H9 (cell line): ENCODE measurements around the gene NAPB. TPM values are rescaled to one million over a fixed set of nuclear protein-coding genes. Genes with fewer than 3 reads are reported as not detected.
A peak's percentile ranks its signal among the peaks of the same experiment; 100 is the strongest.

Experiments used
- DNase-seq: peaks from one replicate; pipeline ENCODE4 v3.0.0-alpha.2; 2017
- H2AFZ ChIP-seq: one replicate; pipeline ENCODE4 v1.6.1; 2013; ENCODE audit warnings: mild to moderate bottlenecking, low read length, control low read depth, moderate library complexity
- H2AK5ac ChIP-seq: 2 replicates; pipeline ENCODE4 v1.6.1; 2013; ENCODE audit warnings: low read length, control low read depth, mixed read lengths; ENCODE audit not compliant: insufficient read length
- H2BK120ac ChIP-seq: one replicate; pipeline ENCODE4 v1.6.1; 2013; ENCODE audit warnings: low read depth, mild to moderate bottlenecking, low read length, control low read depth, inconsistent platforms; ENCODE audit not compliant: poor library complexity, severe bottlenecking
- H2BK12ac ChIP-seq: 2 replicates; pipeline ENCODE4 v1.6.1; 2013; ENCODE audit warnings: low read length, control low read depth, mixed read lengths, low read depth; ENCODE audit not compliant: insufficient read length
- H2BK15ac ChIP-seq: 2 replicates; pipeline ENCODE4 v1.6.1; 2013; ENCODE audit warnings: low read depth, low read length, control low read depth
- H2BK20ac ChIP-seq: one replicate; pipeline ENCODE4 v1.6.1; 2013; ENCODE audit warnings: low read depth, mild to moderate bottlenecking, low read length, control low read depth, inconsistent platforms; ENCODE audit not compliant: poor library complexity, severe bottlenecking
- H2BK5ac ChIP-seq: 2 replicates; pipeline ENCODE4 v1.6.1; 2013; ENCODE audit warnings: low read length, control low read depth, mixed read lengths; ENCODE audit not compliant: insufficient read length
- H3K14ac ChIP-seq: 2 replicates; pipeline ENCODE4 v1.6.1; 2013; ENCODE audit warnings: low read length, control low read depth; ENCODE audit not compliant: insufficient read depth
- H3K18ac ChIP-seq: 2 replicates; pipeline ENCODE4 v1.6.1; 2013; ENCODE audit warnings: low read depth, mild to moderate bottlenecking, mixed read lengths, low read length, control low read depth; ENCODE audit not compliant: insufficient read length
- H3K23ac ChIP-seq: 2 replicates; pipeline ENCODE4 v1.6.1; 2013; ENCODE audit warnings: low read length, control low read depth, mixed read lengths, low read depth; ENCODE audit not compliant: insufficient read length
- H3K23me2 ChIP-seq: 2 replicates; pipeline ENCODE4 v1.6.1; 2013; ENCODE audit warnings: low read depth, mild to moderate bottlenecking, mixed read lengths, low read length, control low read depth; ENCODE audit not compliant: insufficient read length, poor library complexity, severe bottlenecking
- H3K27ac ChIP-seq: 2 replicates; pipeline ENCODE4 v1.5.1; 2013; ENCODE audit warnings: low read length, control low read depth, mixed read lengths, low read depth; ENCODE audit not compliant: insufficient read length
- H3K27me3 ChIP-seq: 2 replicates; pipeline ENCODE4 v1.6.1; 2013; ENCODE audit warnings: low read length, control low read depth, inconsistent platforms; ENCODE audit not compliant: insufficient read depth
- H3K4ac ChIP-seq: 2 replicates; pipeline ENCODE4 v1.6.1; 2013; ENCODE audit warnings: low read depth, mild to moderate bottlenecking, control low read depth, inconsistent platforms, low read length, moderate library complexity
- H3K4me1 ChIP-seq: 2 replicates; pipeline ENCODE4 v1.6.1; 2013; ENCODE audit warnings: low read length, control low read depth, inconsistent platforms; ENCODE audit not compliant: insufficient read depth
- H3K4me2 ChIP-seq: 2 replicates; pipeline ENCODE4 v1.6.1; 2013; ENCODE audit warnings: low read length, control low read depth, mixed read lengths; ENCODE audit not compliant: insufficient read length, insufficient read depth
- H3K56ac ChIP-seq: 2 replicates; pipeline ENCODE4 v1.6.1; 2013; ENCODE audit warnings: low read depth, mild to moderate bottlenecking, mixed read lengths, low read length, control low read depth; ENCODE audit not compliant: insufficient read length
- H3K79me1 ChIP-seq: 2 replicates; pipeline ENCODE4 v1.6.1; 2013; ENCODE audit warnings: low read depth, mild to moderate bottlenecking, moderate library complexity, low read length, control low read depth, inconsistent platforms; ENCODE audit not compliant: insufficient read depth, poor library complexity, severe bottlenecking
- H3K79me2 ChIP-seq: 2 replicates; pipeline ENCODE4 v1.6.1; 2013; ENCODE audit warnings: low read length, control low read depth, inconsistent platforms; ENCODE audit not compliant: insufficient read depth
- H3K9ac ChIP-seq: 2 replicates; pipeline ENCODE4 v1.6.1; 2013; ENCODE audit warnings: low read length, control low read depth, mixed read lengths; ENCODE audit not compliant: insufficient read length; ENCODE audit errors: extremely low read depth
- H3K9me3 ChIP-seq: one replicate; pipeline ENCODE4 v1.6.1; 2013; ENCODE audit warnings: low read depth, low read length, inconsistent platforms; ENCODE audit not compliant: control insufficient read depth
- H3T11ph ChIP-seq: one replicate; pipeline ENCODE4 v1.6.1; 2013; ENCODE audit warnings: mild to moderate bottlenecking, low read length, control low read depth, inconsistent platforms
- H4K20me1 ChIP-seq: one replicate; pipeline ENCODE4 v1.6.1; 2013; ENCODE audit not compliant: control insufficient read depth, insufficient read length, insufficient read depth
- H4K5ac ChIP-seq: 2 replicates; pipeline ENCODE4 v1.6.1; 2013; ENCODE audit warnings: low read depth, mild to moderate bottlenecking, mixed read lengths, low read length, control low read depth; ENCODE audit not compliant: insufficient read length
- H4K8ac ChIP-seq: replicated peaks from 2 replicates; pipeline ENCODE4 v1.6.1; 2013; ENCODE audit warnings: low read length, control low read depth, mixed read lengths, low read depth; ENCODE audit not compliant: insufficient read length
- H4K91ac ChIP-seq: 2 replicates; pipeline ENCODE4 v1.6.1; 2013; ENCODE audit warnings: low read depth, mild to moderate bottlenecking, moderate library complexity, mixed read lengths, low read length, control low read depth; ENCODE audit not compliant: insufficient read length
- H3K27ac Mint-ChIP-seq, 3 experiments: 2 replicates in 2 of 3; 3 replicates in 1 of 3; pipeline ENCODE4 v1.8.0; 2020 to 2021; ENCODE audit warnings: mixed read lengths in 3 of 3, mild to moderate bottlenecking in 1 of 3, moderate library complexity in 1 of 3
- H3K27me3 Mint-ChIP-seq: 2 replicates; pipeline ENCODE4 v1.8.0; 2021; ENCODE audit warnings: low read depth, mild to moderate bottlenecking, moderate library complexity, mixed read lengths
- H3K36me3 Mint-ChIP-seq, 3 experiments: 2 replicates in 2 of 3; 3 replicates in 1 of 3; pipeline ENCODE4 v1.8.0; 2020 to 2021; ENCODE audit warnings: low read depth in 3 of 3, mixed read lengths in 3 of 3; ENCODE audit not compliant: insufficient read depth in 1 of 3
- H3K4me1 Mint-ChIP-seq, 2 experiments: 2 replicates each; pipeline ENCODE4 v1.8.0; 2020; ENCODE audit warnings: mixed read lengths in 2 of 2
- H3K4me3 Mint-ChIP-seq, 2 experiments: 2 replicates in 1 of 2; 3 replicates in 1 of 2; pipeline ENCODE4 v1.8.0; 2020 to 2021; ENCODE audit warnings: mild to moderate bottlenecking in 2 of 2, mixed read lengths in 2 of 2, moderate library complexity in 1 of 2
- H3K9me3 Mint-ChIP-seq, 2 experiments: 2 replicates in 1 of 2; 3 replicates in 1 of 2; pipeline ENCODE4 v1.8.0; 2020; ENCODE audit warnings: mild to moderate bottlenecking in 2 of 2, mixed read lengths in 2 of 2, moderate library complexity in 1 of 2
- WGBS: extraction: QIAGEN DNeasy Blood & Tissue Kit; methylation state at CpG from one replicate; pipeline ENCODE4 v1.1.7; 2013; ENCODE audit warnings: missing lambda C conversion rate, low lambda C conversion rate, mixed read lengths; ENCODE audit not compliant: insufficient read length; ENCODE audit errors: extremely low coverage; 5-methylcytosine and 5-hydroxymethylcytosine counted together
- total RNA-seq: library from RNA; stranded (reverse); gene quantifications from 2 replicates; pipeline ENCODE4 v1.2.1, GENCODE V29; 2021
- TF ChIP-seq, protein P1 (sequence below): fragments of 200-600 bp; sonication (generic); conservative IDR thresholded peaks from 3 replicates; pipeline ENCODE4 v1.8.0; 2021; ENCODE audit warnings: antibody characterized with exemption, mild to moderate bottlenecking

The NAPB gene
- total RNA-seq, 1 experiment from 2014 or later: 10.4 TPM

DNA sequence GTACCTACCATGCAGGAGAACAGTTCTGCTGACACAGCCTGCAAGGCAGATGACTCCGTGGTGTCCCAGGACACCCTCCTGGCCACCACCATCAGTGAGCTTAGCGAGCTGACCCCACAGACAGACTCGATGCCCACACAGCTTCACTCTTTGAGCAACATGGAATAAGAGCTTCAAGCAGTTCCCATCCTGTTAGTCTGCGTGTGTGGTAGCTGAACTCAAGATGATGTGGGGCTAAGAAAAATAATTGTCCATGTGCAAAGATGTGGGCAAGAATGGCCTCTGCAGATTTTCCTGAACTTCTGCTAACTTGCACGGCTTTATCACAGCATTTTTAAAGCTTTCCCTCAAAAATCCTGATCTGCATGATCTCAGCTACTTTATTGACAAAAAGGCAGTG lies 51.0 kb downstream of the NAPB start:
- Mint-ChIP-seq H3K36me3 (peaks cover 23 to 79% (median 59%) of the 10 kb centered on the region in 3 experiments), H3K4me3 (no peak overlapping the region), H3K27me3 (no peaks in the 10 kb centered on the region), H3K4me1 (peaks cover 3 to 6% of the 10 kb centered on the region in 2 experiments; a peak in 3 of 4 replicates), H3K27ac (peak overlapping the region in 1 of 3 experiments; percentile 36; a peak in 2 of 7 replicates), H3K9me3 (no peaks in the 10 kb centered on the region)
- DNase-seq: no peak
- H2BK12ac ChIP-seq: no peak overlapping the region
- no peak overlapping the region for H3K14ac ChIP-seq
- no peak overlapping the region for H3K56ac ChIP-seq
- no peak overlapping the region for H3K9ac ChIP-seq
- no peaks in the 10 kb centered on the region for H3K4me1 ChIP-seq
- H4K5ac ChIP-seq: no peak overlapping the region
- H2BK120ac ChIP-seq: no peak overlapping the region
- no peak overlapping the region for H2BK15ac ChIP-seq
- no peak overlapping the region for H4K91ac ChIP-seq
- H3K18ac ChIP-seq: no peak overlapping the region
- TF ChIP-seq, protein P1, sequence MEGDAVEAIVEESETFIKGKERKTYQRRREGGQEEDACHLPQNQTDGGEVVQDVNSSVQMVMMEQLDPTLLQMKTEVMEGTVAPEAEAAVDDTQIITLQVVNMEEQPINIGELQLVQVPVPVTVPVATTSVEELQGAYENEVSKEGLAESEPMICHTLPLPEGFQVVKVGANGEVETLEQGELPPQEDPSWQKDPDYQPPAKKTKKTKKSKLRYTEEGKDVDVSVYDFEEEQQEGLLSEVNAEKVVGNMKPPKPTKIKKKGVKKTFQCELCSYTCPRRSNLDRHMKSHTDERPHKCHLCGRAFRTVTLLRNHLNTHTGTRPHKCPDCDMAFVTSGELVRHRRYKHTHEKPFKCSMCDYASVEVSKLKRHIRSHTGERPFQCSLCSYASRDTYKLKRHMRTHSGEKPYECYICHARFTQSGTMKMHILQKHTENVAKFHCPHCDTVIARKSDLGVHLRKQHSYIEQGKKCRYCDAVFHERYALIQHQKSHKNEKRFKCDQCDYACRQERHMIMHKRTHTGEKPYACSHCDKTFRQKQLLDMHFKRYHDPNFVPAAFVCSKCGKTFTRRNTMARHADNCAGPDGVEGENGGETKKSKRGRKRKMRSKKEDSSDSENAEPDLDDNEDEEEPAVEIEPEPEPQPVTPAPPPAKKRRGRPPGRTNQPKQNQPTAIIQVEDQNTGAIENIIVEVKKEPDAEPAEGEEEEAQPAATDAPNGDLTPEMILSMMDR: no peak
- no peaks in the 10 kb centered on the region for H4K20me1 ChIP-seq
- no peak overlapping the region for H3K4ac ChIP-seq
- H2BK20ac ChIP-seq: no peak overlapping the region
- no peak overlapping the region for H2AFZ ChIP-seq
- H3K9me3 ChIP-seq: no peaks in the 10 kb centered on the region
- no peak overlapping the region for H3K4me2 ChIP-seq
- no peak overlapping the region for H3K27ac ChIP-seq
- no peak overlapping the region for H3K23ac ChIP-seq
- no peak overlapping the region for H2BK5ac ChIP-seq
- H2AK5ac ChIP-seq: no peak overlapping the region
- H3K23me2 ChIP-seq: no peaks in the 10 kb centered on the region
- H4K8ac ChIP-seq: no peak overlapping the region
- no peaks in the 10 kb centered on the region for H3K27me3 ChIP-seq
- no peak overlapping the region for H3T11ph ChIP-seq
- peaks cover 2% of the 10 kb centered on the region; the same call in 1 of the 2 replicates for H3K79me2 ChIP-seq
- H3K79me1 ChIP-seq: no peaks in the 10 kb centered on the region
- no CpG with 5 or more reads among the region's 5 CpGs for WGBS
